Measurements from ENCODE around the gene DLGAP4.

The DLGAP4 gene

DNA sequence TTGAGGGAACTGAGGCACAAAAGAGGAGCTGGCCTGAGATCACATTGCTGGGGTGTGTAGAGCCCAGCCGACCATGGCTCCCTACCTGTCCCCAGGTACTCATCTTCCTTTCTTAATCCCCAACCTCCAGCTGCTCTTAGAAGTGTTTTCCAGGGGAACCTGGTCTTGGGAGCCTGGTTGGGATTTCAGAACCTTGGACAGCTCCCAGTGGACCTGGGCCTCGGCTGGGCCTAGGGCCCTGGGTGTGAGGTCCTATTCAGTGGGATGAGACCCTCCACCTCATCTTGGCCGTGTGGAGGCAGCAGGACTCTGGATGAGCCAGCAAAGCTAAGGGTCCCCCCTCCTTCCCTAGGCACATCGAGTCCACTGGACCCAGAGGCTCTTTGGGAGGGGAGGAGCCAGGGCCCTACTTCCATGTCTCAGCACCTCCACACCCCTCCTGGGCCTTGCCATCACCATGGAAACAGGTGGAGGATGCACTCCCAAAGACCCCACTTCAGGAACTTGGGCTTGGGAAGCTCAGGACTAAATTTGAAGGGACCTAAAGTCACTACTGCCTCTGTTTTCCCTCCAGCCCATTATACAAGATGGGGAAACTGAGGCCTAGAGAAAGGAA, 38.5 kb downstream of the DLGAP4 start:
- Histone ChIP-seq H3K9me2 (replicated peaks; ENCODE audit: control insufficient read depth, low read length) (no peaks in the 10 kb centered on the region), H3F3A (ENCODE audit: control insufficient read depth, insufficient read depth) (no peaks in the 10 kb centered on the region), H3K4me1 (ENCODE audit: control insufficient read depth, low read length) (no peaks in the 10 kb centered on the region), H3K79me2 (ENCODE audit: control insufficient read depth, low read length) (no peaks in the 10 kb centered on the region), H3K36me3 (ENCODE audit: control insufficient read depth, low read length) (no peaks in the 10 kb centered on the region), H3K9me3 (ENCODE audit: control insufficient read depth, insufficient read depth, low read length) (no peaks in the 10 kb centered on the region), H4K20me1 (ENCODE audit: control insufficient read depth, insufficient read depth, low read depth, low read length) (no peaks in the 10 kb centered on the region), H3K27me3 (ENCODE audit: control insufficient read depth, low read length) (no peaks in the 10 kb centered on the region), H3K4me2 (ENCODE audit: low read length) (no peak overlapping the region), H3K4me3 (ENCODE audit: low read length) (no peak overlapping the region), H3K27ac (ENCODE audit: low read depth, low read length) (no peak overlapping the region)
- no peak for TF ChIP-seq EZH2phosphoT487 (IDR thresholded peaks at IDR 0.05; ENCODE audit: borderline replicate concordance, low read length)
- TF ChIP-seq CTCF (IDR thresholded peaks at IDR 0.05; ENCODE audit: low read depth, low read length, poor library complexity, severe bottlenecking), result no peak

DNA sequence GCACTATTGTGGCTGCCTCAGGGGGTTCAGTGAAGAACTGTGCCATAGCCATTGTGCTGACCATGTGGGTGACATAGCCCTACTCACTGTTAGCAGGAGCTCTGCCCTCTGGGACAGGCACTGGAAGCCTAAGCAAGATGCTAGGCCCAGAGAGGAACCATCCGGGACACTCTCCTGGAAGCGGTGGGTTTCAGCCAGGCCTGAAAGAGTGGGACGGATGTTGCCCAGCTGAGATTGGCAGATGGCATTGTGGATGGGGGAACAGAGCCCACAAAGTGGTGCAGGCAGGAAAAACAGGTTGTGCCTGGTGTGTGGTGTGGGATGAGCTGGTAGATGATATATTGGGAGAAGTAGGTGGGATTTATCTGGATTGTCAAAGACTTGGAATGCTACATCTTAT, 40.1 kb downstream of the DLGAP4 start:
- no peaks in the 10 kb centered on the region for H3K79me2 ChIP-seq (ENCODE audit: control insufficient read depth, low read length)
- no peaks in the 10 kb centered on the region for H3K36me3 ChIP-seq (ENCODE audit: control insufficient read depth, low read length)
- no peaks in the 10 kb centered on the region for H3F3A ChIP-seq (ENCODE audit: control insufficient read depth, insufficient read depth)
- H3K4me2 ChIP-seq (ENCODE audit: low read length), result no peak overlapping the region
- H3K27me3 ChIP-seq (ENCODE audit: control insufficient read depth, low read length), result no peaks in the 10 kb centered on the region
- H3K9me3 ChIP-seq (ENCODE audit: control insufficient read depth, insufficient read depth, low read length), result no peaks in the 10 kb centered on the region
- H3K9me2 ChIP-seq (replicated peaks; ENCODE audit: control insufficient read depth, low read length), result no peaks in the 10 kb centered on the region
- no peak overlapping the region for H3K27ac ChIP-seq (ENCODE audit: low read depth, low read length)
- H4K20me1 ChIP-seq (ENCODE audit: control insufficient read depth, insufficient read depth, low read depth, low read length), result no peaks in the 10 kb centered on the region
- H3K4me3 ChIP-seq (ENCODE audit: low read length), result no peak overlapping the region
- TF ChIP-seq CTCF (IDR thresholded peaks at IDR 0.05; ENCODE audit: low read depth, low read length, poor library complexity, severe bottlenecking) (no peak), EZH2phosphoT487 (IDR thresholded peaks at IDR 0.05; ENCODE audit: borderline replicate concordance, low read length) (no peak)
- no peaks in the 10 kb centered on the region for H3K4me1 ChIP-seq (ENCODE audit: control insufficient read depth, low read length)

- Histone ChIP-seq H3F3A (ENCODE audit: control insufficient read depth, insufficient read depth) (no peaks in the 10 kb centered on the region), H3K27ac (ENCODE audit: low read depth, low read length) (no peak overlapping the region), H3K4me1 (ENCODE audit: control insufficient read depth, low read length) (no peaks in the 10 kb centered on the region), H3K9me3 (ENCODE audit: control insufficient read depth, insufficient read depth, low read length) (no peaks in the 10 kb centered on the region), H3K27me3 (ENCODE audit: control insufficient read depth, low read length) (no peaks in the 10 kb centered on the region), H3K36me3 (ENCODE audit: control insufficient read depth, low read length) (no peaks in the 10 kb centered on the region), H3K4me3 (ENCODE audit: low read length) (no peak overlapping the region), H3K9me2 (replicated peaks; ENCODE audit: control insufficient read depth, low read length) (no peaks in the 10 kb centered on the region), H3K4me2 (ENCODE audit: low read length) (no peak overlapping the region), H4K20me1 (ENCODE audit: control insufficient read depth, insufficient read depth, low read depth, low read length) (no peaks in the 10 kb centered on the region), H3K79me2 (ENCODE audit: control insufficient read depth, low read length) (no peaks in the 10 kb centered on the region)
- no peak for TF ChIP-seq EZH2phosphoT487 (IDR thresholded peaks at IDR 0.05; ENCODE audit: borderline replicate concordance, low read length)
- TF ChIP-seq CTCF (IDR thresholded peaks at IDR 0.05; ENCODE audit: low read depth, low read length, poor library complexity, severe bottlenecking), result no peak
Observed at GRCh38 chr20:36349384-36350170, 43.4 kb downstream of the DLGAP4 start.

All from DOHH2 (cell line).